ENCODE data around the gene RAB43. TPM values are rescaled to one million over a fixed set of nuclear protein-coding genes. Genes with fewer than 3 reads are reported as not detected.

Gene RAB43
- total RNA-seq, 4 donors from 2014 or later = 7.5 to 18.4 (median 17.6) TPM

- no peak for DNase-seq (ENCODE audit: extremely low spot score)
- no peak for TF ChIP-seq POLR2A (IDR thresholded peaks at IDR 0.05; ENCODE audit: low read depth)
- TF ChIP-seq CTCF (IDR thresholded peaks at IDR 0.05) = no peak
- no peak for TF ChIP-seq EP300 (IDR thresholded peaks at IDR 0.05)
Observed at GRCh38 chr3:129040579-129041300, 80.9 kb downstream of the RAB43 start.

GRCh38 chr3:129040039-129040336, 81.6 kb downstream of the RAB43 start:
- Histone ChIP-seq H3K36me3 (peaks cover 0 to 11% (median 2%) of the 10 kb centered on the region in 4 donors), H3K27ac (replicated peaks in 1 of 4) (no peak overlapping the region), H3K9me3 (peaks cover 0 to 4% (median 0%) of the 10 kb centered on the region in 4 donors), H3K4me3 (no peak overlapping the region), H3K4me1 (peaks cover 3 to 7% (median 6%) of the 10 kb centered on the region in 4 donors), H3K27me3 (peaks cover 0 to 7% (median 0%) of the 10 kb centered on the region in 4 donors)
- no peak for TF ChIP-seq CTCF (IDR thresholded peaks at IDR 0.05)
- no peak for TF ChIP-seq EP300 (IDR thresholded peaks at IDR 0.05)
- TF ChIP-seq POLR2AphosphoS5 (IDR thresholded peaks at IDR 0.05) = no peak
- no peak for TF ChIP-seq POLR2A (IDR thresholded peaks at IDR 0.05; ENCODE audit: low read depth)
- no peak for DNase-seq (ENCODE audit: extremely low spot score)
- 79% methylated on average over 2 of the region's 3 CpGs for WGBS
- intact Hi-C loops (cut with DNase I) = no loop called here

More at GRCh38 chr3:129040579-129041300, 80.9 kb downstream of the RAB43 start:
- Histone ChIP-seq H3K9me3 (peaks cover 0 to 4% (median 0%) of the 10 kb centered on the region in 4 donors), H3K4me1 (peaks cover 5 to 11% (median 9%) of the 10 kb centered on the region in 4 donors), H3K4me3 (no peak overlapping the region), H3K27ac (replicated peaks in 1 of 4) (no peak overlapping the region), H3K27me3 (peaks cover 0 to 10% (median 1%) of the 10 kb centered on the region in 4 donors), H3K36me3 (peaks cover 0 to 11% (median 2%) of the 10 kb centered on the region in 4 donors)
- 82% methylated on average over 15 of the region's 15 CpGs for WGBS
- intact Hi-C loops (cut with DNase I) = no loop called here

- H3K27ac ChIP-seq (replicated peaks in 1 of 4) = no peak overlapping the region
- peaks cover 3 to 7% (median 6%) of the 10 kb centered on the region in 4 donors for H3K4me1 ChIP-seq
- H3K36me3 ChIP-seq = peaks cover 0 to 11% (median 2%) of the 10 kb centered on the region in 4 donors
- peaks cover 0 to 7% (median 0%) of the 10 kb centered on the region in 4 donors for H3K27me3 ChIP-seq
- intact Hi-C loops (cut with DNase I) = no loop called here
- no peaks in the 10 kb centered on the region for H3K9me3 ChIP-seq
- no peak overlapping the region for H3K4me3 ChIP-seq
- no peak for DNase-seq (ENCODE audit: extremely low spot score)
- 59% methylated on average over 11 of the region's 14 CpGs for WGBS
- no peak for TF ChIP-seq EP300 (IDR thresholded peaks at IDR 0.05)
Observed at GRCh38 chr3:129039271-129040038, 82.1 kb downstream of the RAB43 start.

GRCh38 chr3:129038121-129038855, 83.3 kb downstream of the RAB43 start:
- intact Hi-C loops (cut with DNase I) = no loop called here
- H3K4me1 ChIP-seq = peaks cover 3 to 7% (median 6%) of the 10 kb centered on the region in 4 donors
- no peaks in the 10 kb centered on the region for H3K9me3 ChIP-seq
- H3K36me3 ChIP-seq = peaks cover 0 to 11% (median 2%) of the 10 kb centered on the region in 4 donors
- no peak for DNase-seq (ENCODE audit: extremely low spot score)
- no peak overlapping the region for H3K4me3 ChIP-seq
- H3K27me3 ChIP-seq = no peaks in the 10 kb centered on the region
- TF ChIP-seq POLR2AphosphoS5 (IDR thresholded peaks at IDR 0.05) (no peak), CTCF (IDR thresholded peaks at IDR 0.05) (no peak), POLR2A (IDR thresholded peaks at IDR 0.05; ENCODE audit: low read depth) (no peak), EP300 (IDR thresholded peaks at IDR 0.05) (no peak)
- H3K27ac ChIP-seq (replicated peaks in 1 of 4) = no peak overlapping the region
- WGBS = 82% methylated on average over 10 of the region's 10 CpGs

Other genes starting within 250 kb of the RAB43 start
- 10 to 100 TPM; 25.6 to 41.6 (median 30.3) TPM for gene ACAD9, start 242.2 kb downstream of the RAB43 start, total RNA-seq
- gene CFAP92, start 127.7 kb downstream of the RAB43 start, total RNA-seq = 1 to 10 TPM in 1 of 4 donors, under 1 TPM in 3; 0.19 to 1.2 (median 0.47) TPM
- gene EFCC1, start 120.5 kb downstream of the RAB43 start, total RNA-seq = 10 to 100 TPM in 1 of 4 donors, 1 to 10 TPM in 3; 5.8 to 15.8 (median 7.9) TPM
- gene GP9, start 61.0 kb downstream of the RAB43 start, total RNA-seq = under 1 TPM in 1 of 4 donors, not detected in 3; 0.50 TPM
- gene ISY1, start 39.3 kb upstream of the RAB43 start, total RNA-seq = 10 to 100 TPM; 15.4 to 26.7 (median 18.4) TPM
- 100 to 1,000 TPM; 395 to 523 (median 469) TPM for gene CNBP, start 62.1 kb upstream of the RAB43 start, total RNA-seq
- 10 to 100 TPM; 55.6 to 89.1 (median 70.4) TPM for gene COPG1, start 127.8 kb upstream of the RAB43 start, total RNA-seq
- 10 to 100 TPM; 24.5 to 39.3 (median 30.6) TPM for gene HMCES, start 157.1 kb upstream of the RAB43 start, total RNA-seq